T-cell (primary cell): ENCODE results near the gene COX6B2. TPM values are rescaled to one million over a fixed set of nuclear protein-coding genes. Genes with fewer than 3 reads are reported as not detected.

Source experiments
- ATAC-seq, 4 experiments: fragments of 200-7000 bp in 3 of 4; fragments of 150-1000 bp in 1 of 4; cut with Tn5 transposase; replicated peaks in 1 of 4; 1 replicate in 3 of 4; 2 replicates in 1 of 4; pipeline ENCODE4 v1.10.0; 2021; ENCODE audit warnings: moderate library complexity in 3 of 4, mild to moderate bottlenecking in 2 of 4, moderate number of reproducible peaks in 1 of 4
- CTCF ChIA-PET, 2 donors: fragments of 300-600 bp; sonication (Branson Sonifier 250); formaldehyde crosslinking; loops; one replicate each; lab custom pipeline; 2022; ENCODE audit warnings: antibody characterized with exemption in 2 of 2; lab: Charles Lee
- POLR2A ChIA-PET, 2 donors: fragments of 300-600 bp; sonication (Branson Sonifier 250); formaldehyde crosslinking; loops; one replicate each; lab custom pipeline; 2022; ENCODE audit warnings: antibody characterized with exemption in 2 of 2; lab: Charles Lee
- DNase-seq, 35 experiments: peaks; one replicate each; pipeline versions ENCODE4 v3.0.0 to v3.0.0-alpha.2; 2013 to 2023
- H3K27ac ChIP-seq: one replicate; pipeline ENCODE4 v1.5.1; 2013; ENCODE audit warnings: low read length
- H3K27me3 ChIP-seq, 2 experiments: replicated peaks in 1 of 2; 1 replicate in 1 of 2; 2 replicates in 1 of 2; pipeline versions ENCODE4 v1.6.1 to v1.7.0; 2013; ENCODE audit warnings: low read length in 1 of 2, mixed read lengths in 1 of 2; ENCODE audit not compliant: control insufficient read depth in 2 of 2, insufficient read depth in 2 of 2; ENCODE audit errors: extremely low read depth in 1 of 2
- H3K36me3 ChIP-seq, 2 donors: 1 replicate in 1 of 2; 2 replicates in 1 of 2; pipeline versions ENCODE4 v1.6.1 to v1.7.0; 2013; ENCODE audit warnings: low read length in 1 of 2; ENCODE audit not compliant: control insufficient read depth in 2 of 2, insufficient read depth in 1 of 2; ENCODE audit errors: extremely low read depth in 1 of 2
- H3K4me1 ChIP-seq, 2 experiments: 1 replicate in 1 of 2; 2 replicates in 1 of 2; pipeline versions ENCODE4 v1.6.1 to v1.7.0; 2013; ENCODE audit warnings: low read length in 2 of 2, mixed read lengths in 1 of 2; ENCODE audit not compliant: insufficient read depth in 2 of 2, control insufficient read depth in 1 of 2; ENCODE audit errors: extremely low read depth in 1 of 2
- H3K4me3 ChIP-seq, 2 donors: 1 replicate in 1 of 2; 2 replicates in 1 of 2; pipeline versions ENCODE4 v1.5.1 to v1.7.0; 2013; ENCODE audit warnings: mild to moderate bottlenecking in 2 of 2, low read length in 1 of 2, moderate library complexity in 1 of 2; ENCODE audit not compliant: control insufficient read depth in 1 of 2; ENCODE audit errors: extremely low read depth in 1 of 2
- H3K9me3 ChIP-seq: 2 replicates; pipeline ENCODE4 v1.7.0; 2013
- H3K27ac Mint-ChIP-seq, 2 donors: one replicate each; pipeline ENCODE4 v1.8.0; 2020 to 2021; ENCODE audit warnings: mild to moderate bottlenecking in 2 of 2, mixed read lengths in 2 of 2
- H3K27me3 Mint-ChIP-seq, 2 donors: one replicate each; pipeline ENCODE4 v1.8.0; 2021 to 2022; ENCODE audit warnings: mixed read lengths in 2 of 2
- H3K36me3 Mint-ChIP-seq: one replicate; pipeline ENCODE4 v1.8.0; 2021; ENCODE audit warnings: mixed read lengths
- H3K4me1 Mint-ChIP-seq, 3 donors: one replicate each; pipeline ENCODE4 v1.8.0; 2020 to 2022; ENCODE audit warnings: mixed read lengths in 3 of 3, mild to moderate bottlenecking in 1 of 3
- H3K4me3 Mint-ChIP-seq, 3 donors: one replicate each; pipeline ENCODE4 v1.8.0; 2020 to 2022; ENCODE audit warnings: mild to moderate bottlenecking in 3 of 3, mixed read lengths in 3 of 3, moderate library complexity in 3 of 3
- H3K9me3 Mint-ChIP-seq, 3 donors: one replicate each; pipeline ENCODE4 v1.8.0; 2020 to 2022; ENCODE audit warnings: mixed read lengths in 3 of 3
- WGBS: methylation state at CpG from one replicate; pipeline ENCODE4 v1.1.5; 2013; ENCODE audit warnings: missing lambda C conversion rate; ENCODE audit not compliant: insufficient coverage; 5-methylcytosine and 5-hydroxymethylcytosine counted together
- total RNA-seq, 35 experiments: library from RNA in 6 of 35; stranded (reverse) in 6 of 35; fragments of 120-200 nt in 1 of 35; gene quantifications; one replicate each; pipeline versions ENCODE4 v1.2.1 to v1.2.4 and lab custom pipeline; 2013 to 2026

COX6B2 gene
- total RNA-seq, 5 donors from 2014 or later (not counting 1 experiment from before 2014, with no cell fraction given) = 0.12 to 0.51 TPM; not detected in 3

DNA sequence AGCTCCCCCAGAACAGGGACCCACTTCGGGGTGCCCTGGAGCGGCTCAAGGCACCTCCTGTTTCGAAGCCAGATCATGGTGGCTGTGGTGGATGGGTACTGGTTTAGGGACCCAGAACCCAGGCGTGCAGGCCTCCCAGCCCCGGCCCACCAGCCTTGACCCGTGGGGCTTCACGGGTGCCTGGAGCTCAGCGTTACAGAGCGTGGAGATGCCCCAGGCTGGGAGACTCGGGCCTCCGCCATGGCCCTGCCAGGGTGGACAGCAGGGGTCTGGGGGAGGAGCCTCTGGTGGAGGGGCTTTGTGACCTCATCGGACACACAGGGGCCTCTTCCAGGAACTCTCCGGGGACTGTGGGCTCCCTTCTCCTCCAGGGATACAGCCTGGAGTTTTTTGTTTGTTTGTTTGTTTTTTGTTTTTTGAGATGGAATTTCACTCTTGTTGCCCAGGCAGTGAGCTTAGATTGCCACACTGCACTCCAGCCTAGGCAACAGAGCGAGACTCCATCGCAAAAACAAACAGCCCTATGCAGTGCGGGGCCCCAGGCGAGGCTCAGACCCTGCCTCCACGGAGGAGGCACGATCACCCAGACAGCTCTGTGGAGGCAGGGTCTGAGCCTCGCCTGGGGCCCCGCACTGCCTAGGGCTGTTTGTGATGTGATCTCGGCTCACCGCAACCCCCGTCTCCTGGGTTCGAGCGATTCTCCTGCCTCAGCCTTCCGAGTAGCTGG is 8.6 kb upstream of the COX6B2 start, which contains the start of gene GARIN5B:
TSS of gene GARIN5B (minus strand) at position 271 of the 727 bp plus-strand sequence. CDS start at position 77, 194 bp downstream.
- Mint-ChIP-seq H3K4me1 (peaks cover 0 to 2% (median 0%) of the 10 kb centered on the region in 3 donors), H3K9me3 (no peaks in the 10 kb centered on the region), H3K27ac (no peak within 1 kb of the TSS), H3K4me3 (no peak within 1 kb of the TSS), H3K27me3 (peaks cover 0 to 8% of the 10 kb centered on the region in 2 donors), H3K36me3 (no peaks in the 10 kb centered on the region)
- ChIA-PET CTCF (no interaction called here), POLR2A (interaction anchor here in 1 of 2 donors (0.6 kb wide), 1 partner anchor 45 kb away, joined by 10 read pairs; no protein-coding TSS in a partner anchor)
- H3K27ac ChIP-seq = no peak within 1 kb of the TSS
- 84% methylated on average over 16 of the region's 27 CpGs for WGBS
- ATAC-seq (no peak), DNase-seq (no peak)
- no peaks in the 10 kb centered on the region for H3K36me3 ChIP-seq
- no peak within 1 kb of the TSS for H3K4me3 ChIP-seq
- no peaks in the 10 kb centered on the region for H3K9me3 ChIP-seq
- H3K27me3 ChIP-seq = peaks cover 0 to 44% of the 10 kb centered on the region in 2 experiments
- no peaks in the 10 kb centered on the region for H3K4me1 ChIP-seq

GRCh38 chr19:55362174-55362989 is 7.9 kb upstream of the COX6B2 start:
- DNase-seq (no peak), ATAC-seq (no peak)
- ChIA-PET CTCF (no interaction called here), POLR2A (interaction anchor here in 1 of 2 donors (0.7 kb wide), 1 partner anchor 148 kb away, joined by 7 read pairs; no protein-coding TSS in a partner anchor)
- Mint-ChIP-seq H3K4me1 (no peaks in the 10 kb centered on the region), H3K4me3 (no peak overlapping the region), H3K27me3 (peaks cover 2 to 8% of the 10 kb centered on the region in 2 donors), H3K36me3 (no peaks in the 10 kb centered on the region), H3K27ac (no peak overlapping the region), H3K9me3 (no peaks in the 10 kb centered on the region)
- no peaks in the 10 kb centered on the region for H3K4me1 ChIP-seq
- no peak overlapping the region for H3K27ac ChIP-seq
- WGBS = 85% methylated on average over 29 of the region's 38 CpGs
- H3K27me3 ChIP-seq = peaks cover 0 to 41% of the 10 kb centered on the region in 2 experiments
- no peak overlapping the region for H3K4me3 ChIP-seq
- H3K36me3 ChIP-seq = no peaks in the 10 kb centered on the region
- H3K9me3 ChIP-seq = no peaks in the 10 kb centered on the region

DNA sequence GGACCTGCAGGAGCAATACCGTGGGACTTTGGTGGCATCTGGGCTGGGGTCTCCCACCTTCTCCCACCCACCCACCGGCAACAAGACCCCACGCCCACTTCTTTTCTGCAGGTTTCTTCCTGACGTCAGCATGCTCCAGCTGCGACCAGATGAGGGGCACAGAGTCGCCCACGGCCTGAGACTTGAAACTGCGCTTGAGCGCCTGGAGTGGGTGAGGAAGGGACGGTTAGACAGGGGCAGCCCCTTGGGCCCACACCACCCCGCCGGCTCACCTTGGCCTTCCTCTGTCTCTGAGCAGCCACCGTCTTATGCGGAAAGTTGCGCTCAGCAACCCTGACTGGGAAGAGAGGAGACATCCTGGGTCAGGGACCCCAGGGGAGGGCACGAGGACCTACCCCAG is 6.4 kb upstream of the COX6B2 start:
- Histone ChIP-seq H3K27ac (no peak overlapping the region), H3K36me3 (no peaks in the 10 kb centered on the region), H3K9me3 (no peaks in the 10 kb centered on the region), H3K27me3 (peaks cover 2 to 43% of the 10 kb centered on the region in 2 experiments), H3K4me1 (no peaks in the 10 kb centered on the region), H3K4me3 (no peak overlapping the region)
- ChIA-PET CTCF (no interaction called here), POLR2A (no interaction called here)
- DNase-seq (no peak), ATAC-seq (no peak)
- Mint-ChIP-seq H3K9me3 (no peaks in the 10 kb centered on the region), H3K27me3 (peaks cover 7 to 9% of the 10 kb centered on the region in 2 donors), H3K4me3 (no peak overlapping the region), H3K27ac (no peak overlapping the region), H3K4me1 (no peaks in the 10 kb centered on the region), H3K36me3 (no peaks in the 10 kb centered on the region)
- WGBS = 68% methylated on average over 8 of the region's 16 CpGs

- Mint-ChIP-seq H3K4me3 (no peak overlapping the region), H3K36me3 (no peaks in the 10 kb centered on the region), H3K27ac (no peak overlapping the region), H3K4me1 (peaks cover 0 to 5% (median 0%) of the 10 kb centered on the region in 3 donors), H3K27me3 (peaks cover 7 to 10% of the 10 kb centered on the region in 2 donors), H3K9me3 (no peaks in the 10 kb centered on the region)
- Histone ChIP-seq H3K4me3 (no peak overlapping the region), H3K27me3 (peaks cover 2 to 51% of the 10 kb centered on the region in 2 experiments), H3K36me3 (no peaks in the 10 kb centered on the region), H3K4me1 (peaks cover 0 to 7% of the 10 kb centered on the region in 2 experiments), H3K9me3 (no peaks in the 10 kb centered on the region), H3K27ac (no peak overlapping the region)
- WGBS = 84% methylated on average over 31 of the region's 32 CpGs
- ATAC-seq (no peak), DNase-seq (no peak)
- ChIA-PET CTCF (no interaction called here), POLR2A (interaction anchor here in 1 of 2 donors (0.6 kb wide), 1 partner anchor 60 kb away, joined by 4 read pairs; no protein-coding TSS in a partner anchor)
Observed at GRCh38 chr19:55358943-55359908, 4.7 kb upstream of the COX6B2 start.

DNA sequence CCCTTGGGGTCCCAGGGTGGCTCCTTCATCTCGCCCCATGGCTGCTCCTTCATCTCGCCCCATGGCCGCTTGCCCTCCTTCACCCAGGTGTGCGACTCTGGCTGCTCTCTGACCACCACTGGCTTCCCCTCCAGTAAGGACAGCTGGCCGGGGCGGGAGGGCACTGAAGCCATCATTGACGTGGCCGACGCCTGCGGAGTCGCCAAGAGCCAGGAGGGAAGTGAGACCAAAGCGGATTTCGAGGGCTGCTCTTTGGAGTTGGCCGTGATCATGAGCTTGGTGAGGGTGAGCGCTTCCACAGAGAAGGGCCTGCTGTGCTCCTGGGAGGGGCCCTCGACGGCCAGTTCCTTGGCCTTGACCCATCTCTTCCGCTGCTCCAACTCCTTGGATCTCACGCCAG is 4.0 kb upstream of the COX6B2 start:
- no peaks in the 10 kb centered on the region for H3K36me3 Mint-ChIP-seq
- ChIA-PET CTCF (no interaction called here), POLR2A (no interaction called here)
- H3K4me3 ChIP-seq = no peak overlapping the region
- peaks cover 1 to 8% (median 3%) of the 10 kb centered on the region in 3 donors for H3K4me1 Mint-ChIP-seq
- H3K4me1 ChIP-seq = peaks cover 0 to 14% of the 10 kb centered on the region in 2 experiments
- peaks cover 7 to 15% of the 10 kb centered on the region in 2 donors for H3K27me3 Mint-ChIP-seq
- H3K27ac Mint-ChIP-seq = no peak overlapping the region
- no peak overlapping the region for H3K4me3 Mint-ChIP-seq
- 89% methylated on average over 16 of the region's 19 CpGs for WGBS
- DNase-seq (no peak), ATAC-seq (no peak)
- H3K36me3 ChIP-seq = no peaks in the 10 kb centered on the region
- H3K27me3 ChIP-seq = peaks cover 2 to 59% of the 10 kb centered on the region in 2 experiments
- H3K9me3 ChIP-seq = no peaks in the 10 kb centered on the region
- no peaks in the 10 kb centered on the region for H3K9me3 Mint-ChIP-seq
- no peak overlapping the region for H3K27ac ChIP-seq
